Natural killer cell (primary cell): ENCODE results near the gene NT5DC4. TPM values are rescaled to one million over a fixed set of nuclear protein-coding genes. Genes with fewer than 3 reads are reported as not detected.

ENCODE experiments used
- ATAC-seq, 3 donors: fragments of 150-1000 bp in 2 of 3; fragments of 200-7000 bp in 1 of 3; cut with Tn5 transposase; 1 replicate in 1 of 3; 2 replicates in 2 of 3; pipeline ENCODE4 v1.10.0; 2021; ENCODE audit warnings: mild to moderate bottlenecking in 2 of 3, moderate library complexity in 2 of 3
- DNase-seq, 2 donors: peaks; one replicate each; pipeline versions ENCODE4 v3.0.0 to v3.0.0-alpha.2; 2013 to 2021; ENCODE audit warnings: mixed read lengths in 1 of 2
- H3K27ac ChIP-seq: one replicate; pipeline ENCODE4 v1.5.1; 2013; ENCODE audit warnings: mild to moderate bottlenecking, low read length
- H3K27me3 ChIP-seq: one replicate; pipeline ENCODE4 v1.6.1; 2013; ENCODE audit warnings: low read length; ENCODE audit not compliant: control insufficient read depth, insufficient read depth
- H3K36me3 ChIP-seq: one replicate; pipeline ENCODE4 v1.6.1; 2013; ENCODE audit warnings: low read length; ENCODE audit not compliant: control insufficient read depth, insufficient read depth
- H3K4me1 ChIP-seq: one replicate; pipeline ENCODE4 v1.6.1; 2013; ENCODE audit warnings: low read length; ENCODE audit not compliant: control insufficient read depth, insufficient read depth
- H3K4me3 ChIP-seq: one replicate; pipeline ENCODE4 v1.5.1; 2013; ENCODE audit warnings: low read length
- H3K9me3 ChIP-seq: one replicate; pipeline ENCODE4 v1.6.1; 2013; ENCODE audit warnings: low read length; ENCODE audit not compliant: control insufficient read depth, insufficient read depth
- H3K27ac Mint-ChIP-seq, 2 donors: one replicate each; pipeline ENCODE4 v1.8.0; 2022; ENCODE audit warnings: mild to moderate bottlenecking in 2 of 2, mixed read lengths in 2 of 2, moderate library complexity in 1 of 2
- H3K27me3 Mint-ChIP-seq, 2 donors: one replicate each; pipeline ENCODE4 v1.8.0; 2022; ENCODE audit warnings: low read depth in 2 of 2, mixed read lengths in 2 of 2
- H3K36me3 Mint-ChIP-seq: one replicate; pipeline ENCODE4 v1.8.0; 2022; ENCODE audit warnings: mixed read lengths
- H3K4me1 Mint-ChIP-seq, 2 donors: one replicate each; pipeline ENCODE4 v1.8.0; 2022; ENCODE audit warnings: mixed read lengths in 2 of 2
- H3K4me3 Mint-ChIP-seq: one replicate; pipeline ENCODE4 v1.8.0; 2022; ENCODE audit warnings: mild to moderate bottlenecking, moderate library complexity, mixed read lengths
- H3K9me3 Mint-ChIP-seq, 2 donors: one replicate each; pipeline ENCODE4 v1.8.0; 2022; ENCODE audit warnings: mixed read lengths in 2 of 2
- WGBS: methylation state at CpG from one replicate; pipeline ENCODE4 v1.1.7; 2013; ENCODE audit warnings: missing lambda C conversion rate; ENCODE audit not compliant: insufficient coverage; 5-methylcytosine and 5-hydroxymethylcytosine counted together
- intact Hi-C: fragments of 100-400 bp; cut with micrococcal nuclease; formaldehyde crosslinking; loops from one replicate; pipeline ENCODE4 v1.14.2; 2022
- total RNA-seq, 4 donors: library from RNA; stranded (reverse); fragments of 120-200 nt in 1 of 4; gene quantifications; one replicate each; pipeline versions ENCODE4 v1.2.3 to v1.2.4, GENCODE V29; 2013 to 2022
- TF ChIP-seq, protein P1 (sequence below): fragments of 200-600 bp; IDR thresholded peaks from one replicate; pipeline ENCODE4 v1.8.0; 2022; ENCODE audit warnings: antibody characterized with exemption

Gene NT5DC4
- total RNA-seq, 3 donors from 2014 or later (not counting 1 experiment from before 2014, with no cell fraction given) = 0.45 to 2.0 TPM; not detected in 1

GRCh38 chr2:112679484-112679883 lies 41.3 kb upstream of the NT5DC4 start:
- 86% methylated on average over 3 of the region's 3 CpGs for WGBS

DNA sequence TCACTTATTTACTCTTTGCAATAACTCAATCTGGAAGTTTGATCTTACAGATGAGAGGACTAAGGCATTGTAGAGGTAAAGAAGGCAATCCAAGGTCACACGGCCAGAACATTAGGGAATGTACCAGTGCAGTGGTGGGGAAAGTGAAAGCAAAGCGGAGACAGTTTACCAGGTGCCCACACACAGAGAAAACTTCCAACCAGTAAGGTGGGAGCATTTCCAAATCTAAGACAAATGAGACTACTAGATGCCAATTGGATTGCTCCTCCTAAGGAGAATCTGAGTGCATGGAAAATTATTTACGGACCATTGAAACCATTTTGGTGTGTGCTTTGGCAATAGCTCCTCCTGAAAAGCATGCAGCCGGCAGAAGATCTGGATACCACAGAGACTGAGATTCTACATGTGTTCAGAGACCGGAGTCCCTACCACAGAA lies 40.1 kb upstream of the NT5DC4 start:
- H3K9me3 ChIP-seq = no peaks in the 10 kb centered on the region
- Mint-ChIP-seq H3K4me1 (peaks cover 16% of the 10 kb centered on the region in 2 donors), H3K27ac (no peak overlapping the region), H3K9me3 (no peaks in the 10 kb centered on the region), H3K27me3 (no peaks in the 10 kb centered on the region), H3K4me3 (no peak overlapping the region), H3K36me3 (no peaks in the 10 kb centered on the region)
- no peaks in the 10 kb centered on the region for H3K36me3 ChIP-seq
- H3K4me1 ChIP-seq = peaks cover 9% of the 10 kb centered on the region
- H3K4me3 ChIP-seq = no peak overlapping the region
- H3K27ac ChIP-seq = no peak overlapping the region
- intact Hi-C loops = no loop called here
- WGBS = 95% methylated on average over 4 of the region's 5 CpGs
- DNase-seq = no peak
- ATAC-seq = no peak
- H3K27me3 ChIP-seq = no peaks in the 10 kb centered on the region
- TF ChIP-seq, protein P1, sequence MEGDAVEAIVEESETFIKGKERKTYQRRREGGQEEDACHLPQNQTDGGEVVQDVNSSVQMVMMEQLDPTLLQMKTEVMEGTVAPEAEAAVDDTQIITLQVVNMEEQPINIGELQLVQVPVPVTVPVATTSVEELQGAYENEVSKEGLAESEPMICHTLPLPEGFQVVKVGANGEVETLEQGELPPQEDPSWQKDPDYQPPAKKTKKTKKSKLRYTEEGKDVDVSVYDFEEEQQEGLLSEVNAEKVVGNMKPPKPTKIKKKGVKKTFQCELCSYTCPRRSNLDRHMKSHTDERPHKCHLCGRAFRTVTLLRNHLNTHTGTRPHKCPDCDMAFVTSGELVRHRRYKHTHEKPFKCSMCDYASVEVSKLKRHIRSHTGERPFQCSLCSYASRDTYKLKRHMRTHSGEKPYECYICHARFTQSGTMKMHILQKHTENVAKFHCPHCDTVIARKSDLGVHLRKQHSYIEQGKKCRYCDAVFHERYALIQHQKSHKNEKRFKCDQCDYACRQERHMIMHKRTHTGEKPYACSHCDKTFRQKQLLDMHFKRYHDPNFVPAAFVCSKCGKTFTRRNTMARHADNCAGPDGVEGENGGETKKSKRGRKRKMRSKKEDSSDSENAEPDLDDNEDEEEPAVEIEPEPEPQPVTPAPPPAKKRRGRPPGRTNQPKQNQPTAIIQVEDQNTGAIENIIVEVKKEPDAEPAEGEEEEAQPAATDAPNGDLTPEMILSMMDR = no peak

More at GRCh38 chr2:112679484-112679883, 41.3 kb upstream of the NT5DC4 start:
- Mint-ChIP-seq H3K4me1 (peaks cover 8 to 9% of the 10 kb centered on the region in 2 donors), H3K27me3 (no peaks in the 10 kb centered on the region), H3K27ac (no peak overlapping the region), H3K36me3 (no peaks in the 10 kb centered on the region), H3K4me3 (no peak overlapping the region), H3K9me3 (no peaks in the 10 kb centered on the region)
- Histone ChIP-seq H3K36me3 (no peaks in the 10 kb centered on the region), H3K4me3 (no peak overlapping the region), H3K9me3 (no peaks in the 10 kb centered on the region), H3K4me1 (peaks cover 9% of the 10 kb centered on the region), H3K27me3 (no peaks in the 10 kb centered on the region), H3K27ac (no peak overlapping the region)
- TF ChIP-seq, protein P1 = no peak
- DNase-seq (no peak), ATAC-seq (no peak)
- intact Hi-C loops = no loop called here

GRCh38 chr2:112682101-112682500 lies 38.7 kb upstream of the NT5DC4 start:
- H3K4me3 Mint-ChIP-seq = no peak overlapping the region
- no peak overlapping the region for H3K27ac Mint-ChIP-seq
- DNase-seq (no peak), ATAC-seq (no peak)
- no peaks in the 10 kb centered on the region for H3K27me3 Mint-ChIP-seq
- H3K4me1 Mint-ChIP-seq = peaks cover 16% of the 10 kb centered on the region in 2 donors
- peaks cover 9% of the 10 kb centered on the region for H3K4me1 ChIP-seq
- TF ChIP-seq, protein P1 = no peak
- WGBS = 93% methylated on average over 7 of the region's 7 CpGs
- no peaks in the 10 kb centered on the region for H3K27me3 ChIP-seq
- no peaks in the 10 kb centered on the region for H3K36me3 ChIP-seq
- no peaks in the 10 kb centered on the region for H3K9me3 Mint-ChIP-seq
- H3K4me3 ChIP-seq = no peak overlapping the region
- no peaks in the 10 kb centered on the region for H3K9me3 ChIP-seq
- H3K27ac ChIP-seq = no peak overlapping the region
- intact Hi-C loops = no loop called here
- no peaks in the 10 kb centered on the region for H3K36me3 Mint-ChIP-seq
